Fibroblast of peridontal ligament (primary cell): ENCODE measurements around the gene KCNJ5.

Experiments used
- DNase-seq: peaks from one replicate; pipeline ENCODE4 v3.0.0-alpha.2; 2010; ENCODE audit errors: extremely low read depth

KCNJ5 gene

DNA sequence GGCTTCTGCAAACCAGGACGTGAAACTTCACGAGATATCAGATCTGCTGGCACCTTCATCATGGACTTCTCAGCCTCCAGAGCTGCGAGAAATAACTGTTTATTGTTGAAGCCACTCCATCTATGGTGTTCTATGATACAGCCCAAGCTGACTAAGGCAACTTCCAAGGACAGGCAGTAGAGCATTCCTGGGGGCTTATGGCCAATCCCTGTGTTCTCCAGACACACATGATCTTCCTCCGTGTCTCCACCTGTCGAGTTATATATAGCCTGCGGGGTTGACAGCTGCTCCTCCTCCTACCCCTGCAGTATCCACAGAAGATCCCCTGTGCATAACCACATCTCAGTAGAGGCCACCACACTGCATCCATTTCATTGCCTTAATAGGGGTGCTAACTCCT is 40.5 kb downstream of the KCNJ5 start:
- DNase-seq: no peak

- no peak for DNase-seq
These were observed 42.5 kb downstream of the KCNJ5 start for GRCh38 chr11:128933481-128934178.

- no peak for DNase-seq
These were observed 43.2 kb downstream of the KCNJ5 start for GRCh38 chr11:128934351-128934750.

- DNase-seq: no peak
These were observed 43.8 kb downstream of the KCNJ5 start for GRCh38 chr11:128934926-128935325.

- no peak for DNase-seq
These were observed 45.6 kb downstream of the KCNJ5 start for GRCh38 chr11:128936606-128937251.

DNA sequence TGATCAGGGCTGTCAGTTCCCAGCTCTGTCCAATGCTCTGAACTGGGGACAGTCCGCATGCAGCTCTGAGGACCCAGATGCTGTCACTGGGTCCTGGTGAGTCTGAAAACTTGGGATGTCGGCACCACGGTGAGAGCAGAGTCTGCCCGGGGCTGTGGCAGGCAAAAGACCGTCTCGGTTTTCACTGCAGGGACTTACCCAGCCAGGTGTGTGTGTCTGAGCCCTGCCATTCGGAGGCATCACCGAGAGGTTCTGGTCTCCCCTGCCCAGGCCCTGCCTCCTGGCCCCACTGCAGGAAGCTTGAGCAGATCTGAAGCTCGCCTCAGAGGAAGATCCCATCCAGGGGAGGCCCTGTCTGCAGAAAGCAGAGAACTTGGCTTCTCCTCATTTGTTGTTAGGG is 46.3 kb downstream of the KCNJ5 start:
- no peak for DNase-seq

DNA sequence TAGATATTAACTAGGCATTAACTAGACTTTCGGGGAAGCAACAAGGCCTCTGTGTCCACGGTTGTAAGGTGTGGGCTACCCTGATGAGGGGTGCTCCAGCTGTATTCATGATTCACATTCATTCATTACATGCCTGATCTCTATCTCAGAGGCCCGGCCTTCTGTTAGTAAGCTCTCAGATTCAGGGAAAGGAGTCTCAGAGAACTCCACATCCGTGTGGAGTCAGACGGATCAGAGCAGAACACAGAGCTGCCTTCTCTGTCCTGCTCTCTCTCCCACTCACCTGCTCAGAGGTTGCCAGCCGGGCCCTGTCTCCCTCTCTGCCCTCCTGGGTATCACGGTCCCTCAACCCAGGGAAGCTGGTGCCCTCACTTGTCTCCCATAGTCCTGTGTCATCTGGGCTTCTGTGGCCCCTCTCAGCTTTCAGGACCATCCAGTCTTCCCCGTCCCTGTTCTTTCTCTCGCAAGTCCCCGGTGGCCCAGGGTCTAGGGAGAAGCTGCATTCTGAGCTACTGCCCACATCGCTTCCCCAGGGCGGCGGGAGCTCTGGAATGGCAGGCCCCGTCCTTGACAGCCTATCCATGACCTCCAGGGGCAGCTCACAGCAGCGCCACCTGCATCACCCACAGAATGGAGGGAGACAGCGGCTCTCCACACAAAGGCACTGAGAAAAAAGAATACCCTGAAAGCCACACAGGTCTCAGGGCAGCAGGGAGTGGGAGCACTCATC is 47.2 kb downstream of the KCNJ5 start:
- no peak for DNase-seq

GRCh38 chr11:128939591-128939990 is 48.4 kb downstream of the KCNJ5 start:
- DNase-seq: no peak

GRCh38 chr11:128940156-128940555 is 49.0 kb downstream of the KCNJ5 start:
- no peak for DNase-seq

- DNase-seq: no peak
These were observed 49.4 kb downstream of the KCNJ5 start for GRCh38 chr11:128940603-128941002.

- DNase-seq: no peak
These were observed 50.0 kb downstream of the KCNJ5 start for GRCh38 chr11:128941110-128941509.

- no peak for DNase-seq
These were observed 50.6 kb downstream of the KCNJ5 start for GRCh38 chr11:128941573-128942271.

DNA sequence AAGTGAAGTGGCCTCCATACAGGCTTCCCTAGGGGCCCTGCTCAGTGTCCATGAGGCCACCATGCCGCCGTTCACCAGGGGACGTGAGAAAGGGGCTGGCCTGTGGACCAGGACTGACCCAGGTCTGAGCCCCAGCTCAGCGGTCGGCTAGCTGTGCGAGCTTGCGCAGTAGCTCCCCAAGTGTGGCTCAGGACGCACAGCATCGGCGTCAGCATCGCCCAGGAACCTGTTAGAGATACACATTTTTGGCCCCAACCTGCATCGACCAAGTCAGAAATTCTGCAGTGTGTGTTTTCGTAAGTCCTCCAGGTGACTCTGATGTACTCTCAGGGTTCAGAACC is 51.1 kb downstream of the KCNJ5 start:
- DNase-seq: no peak

GRCh38 chr11:128942817-128943427 is 51.8 kb downstream of the KCNJ5 start, which contains the start of gene TP53AIP1:
Gene TP53AIP1, minus strand, starts transcription at chr11:128942871. Its CDS starts 5,053 bp downstream, at chr11:128937818.
- DNase-seq: no peak

DNA sequence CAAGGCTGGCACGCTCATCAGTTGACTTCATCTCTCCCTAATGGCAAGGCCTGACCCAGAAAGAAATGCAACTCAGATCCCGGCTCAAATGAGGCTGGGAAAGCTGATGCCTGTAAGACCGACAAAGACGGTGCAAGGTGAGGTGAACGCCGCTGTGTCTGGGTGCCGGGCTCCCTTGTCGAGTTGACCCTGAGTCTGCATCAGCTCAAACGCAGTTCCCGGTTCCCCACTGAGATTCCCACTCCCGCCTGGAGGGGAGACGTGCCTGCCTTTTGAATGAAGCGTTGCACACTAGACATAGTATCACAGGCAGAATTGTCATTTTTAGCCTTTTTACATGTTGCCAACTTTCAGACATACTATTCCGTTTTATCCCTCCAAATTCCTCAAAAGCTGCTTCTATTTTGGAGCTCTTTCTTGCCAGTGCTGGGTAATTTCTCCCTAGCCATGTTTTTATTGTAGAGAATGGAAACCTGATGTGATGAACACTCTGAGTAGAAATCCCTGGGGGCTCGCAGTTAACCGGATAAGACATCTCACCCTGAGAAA is 52.3 kb downstream of the KCNJ5 start:
- DNase-seq: no peak

- DNase-seq: no peak
These were observed 55.5 kb downstream of the KCNJ5 start for GRCh38 chr11:128946648-128947047.

DNA sequence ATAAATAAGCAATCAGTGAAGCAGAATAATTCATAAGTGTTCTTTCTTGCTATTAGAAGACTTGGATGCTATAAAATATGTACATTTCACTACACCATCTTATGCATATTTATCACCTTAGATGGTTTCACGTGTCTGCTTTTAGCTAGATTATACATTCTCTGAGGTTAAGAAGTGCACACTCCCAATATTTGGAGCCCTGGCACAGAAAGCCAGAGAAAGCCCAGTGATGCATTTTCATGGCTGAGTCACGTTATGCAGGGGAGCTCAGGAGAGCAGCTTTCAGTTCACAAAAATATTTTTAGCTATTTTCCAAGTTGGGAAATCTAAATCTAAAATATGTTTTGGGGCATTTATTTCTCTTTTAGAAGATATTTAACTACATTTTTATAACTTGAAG is 56.6 kb downstream of the KCNJ5 start:
- no peak for DNase-seq

GRCh38 chr11:128948583-128948982 is 57.4 kb downstream of the KCNJ5 start:
- no peak for DNase-seq

GRCh38 chr11:128949791-128950454 is 58.8 kb downstream of the KCNJ5 start:
- peak; percentile 27 for DNase-seq

DNA sequence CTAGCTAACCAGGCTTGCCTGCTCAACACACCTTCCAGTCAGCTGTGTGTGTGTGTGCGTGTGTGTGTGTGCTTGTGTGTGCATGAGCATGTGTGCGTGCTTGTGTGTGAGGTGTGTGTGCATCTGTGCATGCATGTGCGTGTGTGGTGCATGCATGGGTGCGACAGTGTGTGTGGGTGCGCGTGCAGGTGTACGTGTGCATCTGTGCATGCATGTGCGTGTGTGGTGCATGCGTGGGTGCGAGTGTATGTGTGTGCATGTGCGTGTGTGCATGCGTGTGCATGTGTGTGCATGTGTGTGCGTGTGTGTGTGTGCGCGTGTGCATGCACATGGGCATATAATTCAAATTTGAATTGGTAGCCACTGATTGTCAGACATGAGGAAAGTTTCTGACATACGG is 62.0 kb downstream of the KCNJ5 start:
- DNase-seq: no peak

DNA sequence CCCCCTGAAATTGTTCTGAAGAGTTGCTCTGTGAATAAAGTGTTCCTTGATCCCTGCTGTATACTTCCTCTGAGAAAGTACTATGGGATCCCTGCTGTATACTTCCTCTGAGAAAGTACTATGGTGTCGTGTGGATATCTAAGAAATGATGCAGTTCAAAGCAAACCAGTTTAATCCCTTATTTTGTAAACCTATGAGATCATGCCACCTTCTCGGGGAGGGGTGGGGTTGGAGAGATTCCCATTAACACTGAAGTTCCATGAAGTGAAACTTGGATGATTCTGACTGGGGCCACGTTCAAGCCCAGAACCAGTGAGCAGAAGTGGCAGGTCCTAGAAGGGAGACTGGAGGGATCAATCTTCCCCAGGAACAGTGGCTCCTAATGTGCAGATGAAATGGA is 64.5 kb downstream of the KCNJ5 start:
- DNase-seq: no peak
